ENCODE results near the gene TCP1. TPM values are rescaled to one million over a fixed set of nuclear protein-coding genes. Genes with fewer than 3 reads are reported as not detected.
"Not testable (repeated sequence)": the region's sequence is repeated elsewhere in the genome, so short reads cannot be mapped to it uniquely, and the experiment has no call there.

The TCP1 gene
- total and polyA plus RNA-seq, 9 donors, result 83.5 to 237 (median 162) TPM

DNA sequence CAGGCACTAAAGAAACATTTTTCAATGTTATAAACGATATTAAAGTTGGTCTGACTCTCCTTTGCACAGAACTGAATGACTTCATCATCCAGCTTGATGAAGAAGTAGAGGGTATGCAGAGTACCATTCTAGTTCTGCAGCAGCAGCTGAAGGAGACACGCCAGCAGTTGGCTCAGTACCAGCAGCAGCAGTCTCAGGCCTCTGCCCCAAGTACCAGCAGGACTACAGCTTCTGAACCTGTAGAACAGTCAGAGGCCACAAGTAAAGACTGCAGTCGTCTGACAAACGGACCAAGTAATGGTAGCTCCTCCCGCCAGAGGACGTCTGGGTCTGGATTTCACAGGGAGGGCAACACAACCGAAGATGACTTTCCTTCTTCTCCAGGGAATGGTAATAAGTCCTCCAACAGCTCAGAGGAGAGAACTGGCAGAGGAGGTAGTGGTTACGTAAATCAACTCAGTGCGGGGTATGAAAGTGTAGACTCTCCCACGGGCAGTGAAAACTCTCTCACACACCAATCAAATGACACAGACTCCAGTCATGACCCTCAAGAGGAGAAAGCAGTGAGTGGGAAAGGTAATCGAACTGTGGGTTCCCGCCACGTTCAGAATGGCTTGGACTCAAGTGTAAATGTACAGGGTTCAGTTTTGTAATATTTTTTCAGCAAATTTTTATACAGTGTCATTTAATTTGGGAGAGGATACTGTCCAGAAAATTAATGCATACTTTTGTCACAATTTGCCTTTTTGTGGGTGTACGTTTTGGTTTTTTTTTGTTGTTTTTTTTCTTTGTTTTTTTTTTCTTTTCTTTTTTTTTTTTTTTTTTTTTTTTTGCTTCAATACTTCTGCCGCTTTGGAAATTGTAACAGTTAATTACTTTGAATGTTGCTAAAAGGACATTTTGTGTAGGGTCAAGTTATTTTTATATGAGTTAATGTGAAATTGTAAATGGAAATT, 34.2 kb downstream of the TCP1 start:
- TF ChIP-seq POLR2A (IDR thresholded peaks at IDR 0.05) (no peak), EP300 (IDR thresholded peaks at IDR 0.05) (no peak)
- TF ChIP-seq, protein P1, sequence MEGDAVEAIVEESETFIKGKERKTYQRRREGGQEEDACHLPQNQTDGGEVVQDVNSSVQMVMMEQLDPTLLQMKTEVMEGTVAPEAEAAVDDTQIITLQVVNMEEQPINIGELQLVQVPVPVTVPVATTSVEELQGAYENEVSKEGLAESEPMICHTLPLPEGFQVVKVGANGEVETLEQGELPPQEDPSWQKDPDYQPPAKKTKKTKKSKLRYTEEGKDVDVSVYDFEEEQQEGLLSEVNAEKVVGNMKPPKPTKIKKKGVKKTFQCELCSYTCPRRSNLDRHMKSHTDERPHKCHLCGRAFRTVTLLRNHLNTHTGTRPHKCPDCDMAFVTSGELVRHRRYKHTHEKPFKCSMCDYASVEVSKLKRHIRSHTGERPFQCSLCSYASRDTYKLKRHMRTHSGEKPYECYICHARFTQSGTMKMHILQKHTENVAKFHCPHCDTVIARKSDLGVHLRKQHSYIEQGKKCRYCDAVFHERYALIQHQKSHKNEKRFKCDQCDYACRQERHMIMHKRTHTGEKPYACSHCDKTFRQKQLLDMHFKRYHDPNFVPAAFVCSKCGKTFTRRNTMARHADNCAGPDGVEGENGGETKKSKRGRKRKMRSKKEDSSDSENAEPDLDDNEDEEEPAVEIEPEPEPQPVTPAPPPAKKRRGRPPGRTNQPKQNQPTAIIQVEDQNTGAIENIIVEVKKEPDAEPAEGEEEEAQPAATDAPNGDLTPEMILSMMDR (IDR thresholded peaks at IDR 0.05), result no peak
- H3K27me3 ChIP-seq, result no peaks in the 10 kb centered on the region
- WGBS, 3 donors, result 63 to 64% (median 63%) methylated on average over 15 of the region's 15 CpGs
- no peaks in the 10 kb centered on the region for H3K4me1 ChIP-seq (ENCODE audit: insufficient read depth)
- no peak overlapping the region for H3K4me3 ChIP-seq
- intact Hi-C loops (cut with DNase I), result no loop called here
- no peak overlapping the region for H3K27ac ChIP-seq
- H3K36me3 ChIP-seq, result no peaks in the 10 kb centered on the region
- H3K9me3 ChIP-seq, result no peaks in the 10 kb centered on the region
- DNase-seq, result no peak

DNA sequence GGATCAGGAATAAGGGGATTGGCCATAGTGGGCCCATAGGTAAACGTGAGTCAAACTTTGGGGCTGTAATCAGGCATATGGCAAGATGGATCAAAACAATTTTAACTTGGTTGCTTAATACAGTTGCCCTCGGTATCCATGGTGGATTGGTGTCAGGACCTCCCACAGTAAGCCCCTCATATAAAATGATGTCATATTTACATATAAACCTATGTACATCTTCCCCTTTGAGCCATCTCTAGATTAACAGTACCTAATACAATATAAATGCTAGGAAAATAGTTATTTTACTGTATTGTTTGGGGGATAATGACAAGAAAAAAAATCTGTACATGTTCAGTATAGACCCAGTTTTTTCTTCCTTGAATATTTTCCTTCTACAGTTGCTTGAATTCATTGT, 35.0 kb downstream of the TCP1 start:
- 67 to 82% (median 68%) methylated on average over 2 of the region's 2 CpGs for WGBS, 3 donors
- intact Hi-C loops (cut with DNase I), result no loop called here
- DNase-seq, result no peak
- no peak for TF ChIP-seq EP300 (IDR thresholded peaks at IDR 0.05)
- TF ChIP-seq POLR2A (IDR thresholded peaks at IDR 0.05), result no peak
- TF ChIP-seq, protein P1 (IDR thresholded peaks at IDR 0.05), result no peak
- H3K27me3 ChIP-seq, result no peaks in the 10 kb centered on the region
- H3K36me3 ChIP-seq, result no peaks in the 10 kb centered on the region
- no peaks in the 10 kb centered on the region for H3K4me1 ChIP-seq (ENCODE audit: insufficient read depth)
- H3K27ac ChIP-seq, result no peak overlapping the region
- H3K4me3 ChIP-seq, result no peak overlapping the region
- no peaks in the 10 kb centered on the region for H3K9me3 ChIP-seq

- 86 to 90% (median 86%) methylated on average over 6 of the region's 6 CpGs for WGBS, 3 donors
Observed at GRCh38 chr6:159753081-159753872, 36.1 kb downstream of the TCP1 start.

DNA sequence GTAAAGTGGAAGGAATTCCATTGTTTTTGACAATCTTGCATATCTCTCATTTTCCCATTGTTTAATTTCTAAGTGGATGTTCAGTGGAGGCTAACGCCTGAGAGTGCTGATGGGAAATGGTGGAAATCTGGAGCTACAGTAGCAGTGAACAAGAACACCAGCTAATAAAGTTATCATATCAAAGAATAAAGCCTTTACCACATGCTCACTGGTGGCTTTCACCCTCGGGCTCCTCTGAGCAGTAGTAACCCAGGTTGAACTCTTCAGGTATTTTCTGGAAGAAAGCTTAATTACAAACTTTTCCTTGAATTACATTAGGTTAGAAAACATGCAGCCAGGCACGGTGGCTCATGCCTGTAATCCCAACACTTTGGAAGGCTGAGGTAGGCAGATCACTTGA, 38.0 kb downstream of the TCP1 start:
- TF ChIP-seq, protein P1 (IDR thresholded peaks at IDR 0.05), result no peak
- no peak for TF ChIP-seq EP300 (IDR thresholded peaks at IDR 0.05)
- TF ChIP-seq POLR2A (IDR thresholded peaks at IDR 0.05), result no peak
- H3K4me1 ChIP-seq (ENCODE audit: insufficient read depth), result no peaks in the 10 kb centered on the region
- no peaks in the 10 kb centered on the region for H3K9me3 ChIP-seq
- H3K4me3 ChIP-seq, result no peak overlapping the region
- H3K27ac ChIP-seq, result no peak overlapping the region
- H3K27me3 ChIP-seq, result no peaks in the 10 kb centered on the region
- H3K36me3 ChIP-seq, result no peaks in the 10 kb centered on the region
- no peak for DNase-seq
- WGBS, 3 donors, result 68 to 81% (median 74%) methylated on average over 3 of the region's 3 CpGs
- intact Hi-C loops (cut with DNase I), result no loop called here

More at GRCh38 chr6:159753081-159753872, 36.1 kb downstream of the TCP1 start:
- no peaks in the 10 kb centered on the region for H3K4me1 ChIP-seq (ENCODE audit: insufficient read depth)
- intact Hi-C loops (cut with DNase I), result no loop called here
- H3K36me3 ChIP-seq, result no peaks in the 10 kb centered on the region
- no peaks in the 10 kb centered on the region for H3K9me3 ChIP-seq
- H3K4me3 ChIP-seq, result no peak overlapping the region
- no peak for DNase-seq
- H3K27me3 ChIP-seq, result no peaks in the 10 kb centered on the region
- H3K27ac ChIP-seq, result no peak overlapping the region
- TF ChIP-seq POLR2A (IDR thresholded peaks at IDR 0.05) (no peak), EP300 (IDR thresholded peaks at IDR 0.05) (no peak)
- TF ChIP-seq, protein P1 (IDR thresholded peaks at IDR 0.05), result no peak

DNA sequence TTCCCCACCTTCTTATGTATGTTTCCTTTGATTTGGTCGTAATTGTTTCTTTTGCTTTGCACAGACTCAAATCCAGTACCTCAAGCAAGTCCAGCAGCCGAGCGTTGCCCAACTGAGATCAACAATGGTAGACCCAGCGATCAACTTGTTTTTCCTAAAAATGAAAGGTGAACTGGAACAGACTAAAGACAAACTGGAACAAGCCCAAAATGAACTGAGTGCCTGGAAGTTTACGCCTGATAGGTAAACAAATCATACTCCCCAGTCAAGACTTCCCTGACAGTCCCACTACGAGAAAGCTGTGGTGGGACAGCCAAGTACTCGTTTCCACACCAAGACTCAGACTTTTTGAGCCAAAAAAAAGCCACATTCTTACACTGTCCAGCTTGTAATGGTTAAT, 41.3 kb downstream of the TCP1 start:
- H3K4me1 ChIP-seq (ENCODE audit: insufficient read depth); DNase-seq; H3K27me3 ChIP-seq; H3K9me3 ChIP-seq; H3K27ac ChIP-seq; H3K4me3 ChIP-seq; intact Hi-C loops (cut with DNase I); H3K36me3 ChIP-seq: not testable (repeated sequence)
- 85 to 87% (median 87%) methylated on average over 7 of the region's 7 CpGs for WGBS, 3 donors
